ENCODE measurements around the gene KIF23.

Gene KIF23

DNA sequence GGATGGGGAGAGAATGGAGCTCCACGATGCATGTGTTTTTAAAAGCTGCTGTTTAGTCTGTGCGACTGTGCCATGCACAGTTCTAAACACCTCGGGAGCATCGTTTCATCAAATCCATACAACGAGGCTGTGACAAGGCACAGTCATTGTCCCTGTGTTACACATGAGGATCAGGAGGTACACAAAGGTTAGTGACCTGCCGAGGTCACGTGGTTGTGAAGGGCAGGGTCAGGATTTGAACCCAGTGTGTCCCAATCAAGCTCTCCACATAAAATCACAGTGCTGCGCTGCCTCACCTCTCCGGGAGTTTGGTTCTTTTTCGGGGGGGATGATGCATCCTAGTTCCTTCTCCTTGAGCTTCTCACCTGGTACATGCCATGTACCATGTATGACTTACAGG, 18.7 kb upstream of the KIF23 start:
- no peak for DNase-seq

- DNase-seq, result no peak
Observed at GRCh38 chr15:69395991-69396390, 18.2 kb upstream of the KIF23 start.

DNA sequence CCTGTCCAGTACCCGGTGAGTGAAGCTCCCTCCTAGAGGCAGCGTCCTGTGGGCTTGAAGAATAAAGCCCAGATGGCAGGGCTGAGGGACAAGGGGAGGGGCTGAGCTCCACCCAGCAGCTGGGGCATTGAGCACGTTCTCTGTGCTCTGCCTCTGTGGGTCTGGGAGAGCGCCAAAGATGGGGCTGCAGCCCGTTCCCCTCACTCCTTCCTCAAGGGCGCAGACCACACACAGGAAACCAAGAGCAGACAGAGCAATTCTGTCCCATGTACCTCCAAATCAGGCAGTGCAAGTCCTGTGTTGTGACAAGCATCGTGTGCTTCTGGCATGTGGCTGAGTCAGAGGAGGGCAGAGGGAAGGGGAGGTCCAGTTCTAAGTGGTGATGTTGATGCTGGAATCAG, 15.7 kb upstream of the KIF23 start:
- peak; percentile 64 for DNase-seq

DNA sequence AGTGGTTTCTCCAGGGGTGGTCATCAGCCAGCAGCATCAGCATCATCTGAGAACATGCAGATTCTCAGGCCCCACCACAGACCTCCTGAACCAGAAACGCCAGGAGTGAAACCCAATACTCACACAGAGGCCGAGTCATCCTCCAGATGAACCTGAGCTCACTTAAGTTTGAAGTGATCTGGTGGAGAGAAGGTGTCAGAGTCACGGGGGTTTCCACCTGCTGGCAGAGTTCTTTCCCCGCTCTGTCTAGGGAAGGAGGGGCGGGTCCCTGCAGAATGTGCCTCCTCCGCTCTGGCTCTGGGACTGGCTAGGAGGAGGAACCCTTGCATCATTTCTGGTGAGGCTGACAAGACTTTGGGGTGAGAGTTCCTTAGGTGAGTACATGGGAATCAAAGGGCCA, 13.3 kb upstream of the KIF23 start:
- no peak for DNase-seq

- DNase-seq, result no peak
Observed at GRCh38 chr15:69402816-69403215, 11.3 kb upstream of the KIF23 start.

DNA sequence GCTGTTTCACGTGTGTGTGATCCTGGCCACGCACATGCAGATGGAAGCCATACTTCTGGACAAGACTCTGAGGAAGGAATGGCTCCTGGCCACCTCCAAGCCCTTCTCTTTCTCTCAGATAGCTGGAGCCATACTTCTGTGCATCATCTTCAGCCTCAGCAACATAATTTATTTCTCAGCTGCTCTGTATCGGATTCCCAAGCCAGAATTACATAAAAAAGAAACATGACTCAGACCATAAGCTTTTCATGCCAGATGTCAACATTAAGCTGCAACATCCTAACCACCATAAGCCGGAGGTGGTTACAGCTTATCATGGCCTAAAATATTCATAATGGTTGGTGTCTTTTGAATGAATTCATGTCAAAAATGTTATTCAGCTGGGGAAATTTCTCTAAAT, 10.6 kb upstream of the KIF23 start:
- DNase-seq, result peak; percentile 92

GRCh38 chr15:69405110-69405509, 9.0 kb upstream of the KIF23 start:
- no peak for DNase-seq

GRCh38 chr15:69407719-69408400, 6.3 kb upstream of the KIF23 start:
- DNase-seq, result no peak

GRCh38 chr15:69408841-69409240, 5.3 kb upstream of the KIF23 start:
- no peak for DNase-seq

DNA sequence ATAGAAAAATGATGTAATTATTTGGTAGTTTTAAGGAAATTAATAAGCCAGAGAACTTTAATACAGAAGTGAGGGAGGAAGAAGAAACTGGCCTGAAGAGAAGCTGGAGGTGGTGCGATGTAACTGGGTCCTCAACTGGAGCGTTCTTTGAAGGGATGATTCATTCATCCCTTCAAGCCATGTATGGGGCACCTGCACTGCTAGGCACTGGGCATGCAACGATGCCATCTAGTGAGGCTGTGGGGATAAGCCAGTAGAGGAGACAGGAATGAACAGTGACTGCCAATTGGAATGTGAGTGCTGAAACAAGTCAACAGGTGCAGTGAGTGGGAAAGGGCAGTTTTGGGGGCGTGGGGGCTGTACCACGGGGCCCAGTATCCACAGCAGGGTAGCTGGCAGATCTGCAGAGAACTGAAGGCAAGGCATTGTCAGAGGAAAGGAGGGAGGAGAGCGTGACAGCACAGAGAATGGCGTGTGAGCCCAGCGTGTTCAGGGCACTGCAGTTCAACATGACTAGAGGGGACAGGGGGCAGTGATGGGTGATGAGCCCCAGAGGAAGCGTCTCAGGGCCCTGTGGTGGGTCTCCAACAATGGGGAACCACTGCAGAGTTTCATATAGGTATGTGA, 3.8 kb upstream of the KIF23 start:
- peak; percentile 70 for DNase-seq

DNA sequence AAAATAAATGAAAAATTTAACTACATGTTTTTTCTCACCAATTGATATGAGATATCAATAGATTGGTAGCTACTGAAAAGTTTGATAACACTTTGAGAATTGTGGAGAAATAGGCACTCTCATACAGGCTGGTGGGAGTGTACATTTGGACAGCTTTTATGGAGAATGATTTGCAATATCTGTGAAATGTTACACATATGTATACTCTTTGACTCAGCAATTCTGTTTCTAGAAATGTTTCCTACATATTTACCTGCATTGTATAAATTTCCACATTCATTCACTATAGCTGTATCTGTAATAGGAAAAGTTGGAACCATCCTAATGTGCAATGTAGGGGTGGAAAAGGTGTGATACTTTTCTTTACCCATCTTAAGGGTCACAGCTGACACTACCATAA, 1.9 kb upstream of the KIF23 start:
- DNase-seq, result no peak

- no peak for DNase-seq
Observed at GRCh38 chr15:69412701-69413100, 1.4 kb upstream of the KIF23 start.

- DNase-seq, result peak; percentile 95
Observed at GRCh38 chr15:69414701-69415167, 585 bp downstream of the KIF23 start.

- no peak for DNase-seq
Observed at GRCh38 chr15:69415381-69415780, 1.2 kb downstream of the KIF23 start.

GRCh38 chr15:69417581-69417980, 3.4 kb downstream of the KIF23 start:
- peak; percentile 44 for DNase-seq

DNA sequence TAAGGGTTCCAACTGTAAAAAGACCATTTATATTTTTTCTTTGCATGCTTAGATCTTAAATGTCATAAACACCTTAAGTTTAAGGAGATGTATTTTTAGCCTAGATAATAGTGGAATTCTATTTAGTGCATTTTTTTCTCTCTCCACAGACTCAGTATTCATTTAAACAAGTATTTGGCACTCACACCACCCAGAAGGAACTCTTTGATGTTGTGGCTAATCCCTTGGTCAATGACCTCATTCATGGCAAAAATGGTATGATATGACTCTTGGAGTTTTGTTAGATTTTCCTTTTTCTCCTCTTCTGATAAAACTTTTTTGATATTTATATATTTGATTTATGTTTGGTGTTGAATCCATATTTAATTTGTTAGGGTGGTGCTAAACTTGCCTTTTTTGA, 7.3 kb downstream of the KIF23 start:
- DNase-seq, result peak; percentile 41

DNA sequence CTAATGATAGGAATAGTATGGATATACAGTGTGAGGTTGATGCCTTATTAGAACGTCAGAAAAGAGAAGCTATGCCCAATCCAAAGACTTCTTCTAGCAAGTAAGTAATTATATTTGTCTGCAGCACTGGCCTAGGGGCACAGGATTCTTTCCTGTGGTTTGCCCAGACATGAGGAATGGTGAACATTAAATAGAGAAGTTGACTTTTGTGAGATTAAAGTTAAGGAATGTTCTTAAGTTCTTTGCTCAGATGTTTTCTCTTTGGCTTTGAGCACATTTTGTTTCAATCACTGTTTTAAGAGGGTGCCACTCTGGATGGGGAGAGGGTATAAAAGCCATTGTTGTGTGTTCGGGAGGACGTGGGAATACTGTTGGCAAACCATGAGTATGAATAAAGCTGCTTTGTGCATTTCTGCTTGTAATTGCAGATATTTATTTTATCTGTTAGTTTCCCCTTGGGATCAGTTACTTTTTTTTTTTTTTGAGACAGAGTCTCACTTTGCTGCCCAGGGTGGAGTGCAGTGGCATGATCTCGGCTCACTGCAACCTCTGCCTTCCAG, 8.3 kb downstream of the KIF23 start:
- peak; percentile 34 for DNase-seq

GRCh38 chr15:69424001-69424400, 9.9 kb downstream of the KIF23 start:
- peak; percentile 19 for DNase-seq

GRCh38 chr15:69424748-69425413, 10.7 kb downstream of the KIF23 start:
- DNase-seq, result no peak

DNA sequence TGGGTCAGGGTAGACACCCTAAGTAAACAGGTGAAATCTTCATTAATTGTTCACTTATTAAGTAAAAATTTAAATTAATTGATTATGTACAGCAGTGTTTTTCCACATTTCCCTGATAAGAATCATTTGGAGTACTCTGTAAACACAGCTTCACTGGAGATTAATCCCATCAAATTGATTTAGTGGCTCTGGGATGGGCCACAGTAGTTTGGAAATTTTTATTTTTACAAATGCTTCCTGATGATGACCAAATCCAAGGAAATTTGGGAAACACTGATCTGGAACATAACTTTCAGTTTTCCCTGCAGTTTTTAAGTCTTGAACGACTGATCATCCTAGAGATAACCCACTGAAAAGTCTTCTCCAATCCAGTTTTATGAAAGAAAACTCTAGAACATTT, 19.7 kb downstream of the KIF23 start:
- DNase-seq, result no peak

DNA sequence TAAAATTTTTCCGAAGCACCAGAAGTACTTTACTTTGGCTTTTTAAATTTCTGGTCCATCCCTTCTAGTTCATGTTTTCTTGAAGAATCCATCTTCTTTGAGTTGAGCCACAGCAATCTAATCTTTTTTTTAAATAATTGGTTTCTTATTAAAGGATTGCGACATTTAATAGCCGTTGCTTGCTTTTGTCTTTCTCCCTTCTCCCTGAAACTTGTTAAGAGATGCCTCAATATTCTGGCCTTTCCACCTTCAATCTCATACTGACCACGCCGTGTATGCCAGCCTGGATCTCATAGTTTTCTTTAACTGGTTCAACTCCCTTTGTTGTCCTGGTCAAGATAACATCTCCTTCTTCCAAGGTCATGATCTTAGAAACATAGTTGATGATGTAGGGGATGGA, 20.1 kb downstream of the KIF23 start:
- peak; percentile 49 for DNase-seq

- no peak for DNase-seq
Observed at GRCh38 chr15:69434679-69435078, 20.5 kb downstream of the KIF23 start.

DNA sequence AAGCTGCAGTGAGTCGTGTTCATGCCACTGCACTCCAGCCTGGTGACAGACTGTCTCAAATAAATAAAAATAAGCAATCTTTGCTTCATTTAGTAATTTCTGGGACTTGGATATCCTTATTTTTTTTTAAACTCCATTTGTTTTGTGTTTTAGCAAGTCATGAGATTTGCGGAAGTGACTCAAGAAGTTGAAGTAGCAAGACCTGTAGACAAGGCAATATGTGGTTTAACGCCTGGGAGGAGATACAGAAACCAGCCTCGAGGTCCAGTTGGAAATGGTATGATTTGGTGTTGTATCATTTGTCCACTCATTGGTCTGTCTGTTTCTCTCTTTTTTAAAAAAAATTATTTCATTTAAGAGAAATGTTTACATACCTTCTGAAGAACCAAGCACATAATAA, 21.8 kb downstream of the KIF23 start:
- DNase-seq, result no peak

GRCh38 chr15:69436951-69437350, 22.8 kb downstream of the KIF23 start:
- no peak for DNase-seq

All from EL (cell line).